MG63 (cell line): ENCODE results near the gene PDE2A. TPM values are rescaled to one million over a fixed set of nuclear protein-coding genes. Genes with fewer than 3 reads are reported as not detected.

ENCODE experiments used
- DNase-seq: peaks from one replicate; pipeline ENCODE4 v3.0.0-alpha.2; 2020
- H3K27me3 ChIP-seq: fragments of 250-450 bp; sonication (Bioruptor Pico); 2 replicates; pipeline ENCODE4 v1.5.1; 2020; ENCODE audit warnings: mild to moderate bottlenecking, moderate library complexity
- H3K36me3 ChIP-seq: fragments of 250-450 bp; sonication (Bioruptor Pico); 2 replicates; pipeline ENCODE4 v1.5.1; 2020; ENCODE audit warnings: mild to moderate bottlenecking, moderate library complexity
- H3K4me3 ChIP-seq: fragments of 250-450 bp; sonication (Bioruptor Pico); 2 replicates; pipeline ENCODE4 v1.5.1; 2020; ENCODE audit warnings: mild to moderate bottlenecking, moderate library complexity
- H3K9me3 ChIP-seq: fragments of 250-450 bp; sonication (Bioruptor Pico); 2 replicates; pipeline ENCODE4 v1.5.1; 2020; ENCODE audit warnings: mild to moderate bottlenecking, moderate library complexity
- total RNA-seq: library from RNA; depleted of rRNA; stranded (reverse); fragments of >200 nt; shearing (Covaris generic); gene quantifications from 2 replicates; pipeline ENCODE4 v1.2.3, GENCODE V29; 2014; ENCODE audit warnings: low replicate concordance

Gene PDE2A
- total RNA-seq, 1 experiment from 2014 or later, result not detected

DNA sequence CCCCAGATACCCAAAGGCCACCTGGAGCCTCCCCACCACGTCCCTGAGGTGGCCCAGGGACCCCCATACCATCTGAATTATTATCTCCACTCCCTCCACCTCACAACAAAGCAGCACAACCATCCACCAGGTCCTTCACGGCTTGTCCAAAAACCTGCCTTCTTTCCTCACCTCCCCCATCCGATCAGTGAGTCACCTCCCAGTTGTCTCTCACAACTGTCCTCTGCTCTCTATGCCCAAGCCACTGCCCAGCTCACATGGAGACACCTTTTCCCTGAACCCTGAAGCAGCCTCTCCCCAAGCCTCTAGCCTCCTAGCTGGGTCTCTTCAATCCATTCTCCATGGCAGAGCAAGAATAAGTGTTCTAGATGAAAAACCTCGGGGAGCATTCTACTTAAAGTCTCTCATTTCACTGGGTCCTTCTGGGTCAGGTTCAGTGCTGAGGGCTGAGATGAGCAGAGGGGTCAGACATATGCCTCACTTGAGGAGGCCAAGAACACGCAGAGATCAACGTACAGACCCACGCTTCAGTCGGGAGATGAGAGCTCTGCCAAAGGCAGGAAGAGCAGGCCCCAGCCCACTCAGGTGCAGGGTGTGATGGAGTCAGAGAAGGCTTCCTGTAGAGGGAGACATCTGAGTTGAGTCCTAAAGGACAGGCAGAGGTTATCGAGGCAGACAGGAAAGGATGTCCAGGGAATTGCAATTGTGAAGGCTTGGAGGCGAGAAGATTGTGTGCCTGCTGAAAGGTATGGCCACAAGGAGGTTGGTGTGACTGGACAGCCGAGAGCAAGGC lies 74.7 kb downstream of the PDE2A start:
- DNase-seq, result no peak
- Histone ChIP-seq H3K27me3 (no peaks in the 10 kb centered on the region; the same call in 1 of the 2 replicates), H3K4me3 (no peak overlapping the region)

DNA sequence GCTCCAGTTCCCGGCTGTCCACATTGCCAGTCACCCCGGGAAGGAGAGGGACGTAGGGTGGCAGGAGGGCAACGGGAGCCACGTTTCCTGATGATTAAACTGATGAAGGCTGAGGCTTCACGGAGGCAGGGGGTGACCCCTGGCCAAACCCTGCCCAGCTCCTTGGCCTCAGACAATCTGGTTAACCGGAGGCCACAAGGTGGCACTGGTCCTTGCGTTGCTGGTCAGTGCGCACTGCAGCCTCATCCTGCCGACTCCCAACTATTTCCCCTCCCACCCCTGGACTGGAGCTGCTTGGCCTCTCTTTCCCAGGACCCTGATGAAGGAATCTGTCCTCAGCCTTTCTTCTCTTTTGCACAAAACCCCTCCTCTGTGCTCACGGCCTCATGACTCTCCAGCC lies 75.3 kb downstream of the PDE2A start:
- Histone ChIP-seq H3K36me3 (no peaks in the 10 kb centered on the region), H3K4me3 (no peak overlapping the region), H3K9me3 (no peaks in the 10 kb centered on the region), H3K27me3 (no peaks in the 10 kb centered on the region; the same call in 1 of the 2 replicates)
- DNase-seq, result peak; percentile 49

More for the DNA sequence above, 74.7 kb downstream of the PDE2A start:
- Histone ChIP-seq H3K36me3 (no peaks in the 10 kb centered on the region), H3K9me3 (no peaks in the 10 kb centered on the region)

DNA sequence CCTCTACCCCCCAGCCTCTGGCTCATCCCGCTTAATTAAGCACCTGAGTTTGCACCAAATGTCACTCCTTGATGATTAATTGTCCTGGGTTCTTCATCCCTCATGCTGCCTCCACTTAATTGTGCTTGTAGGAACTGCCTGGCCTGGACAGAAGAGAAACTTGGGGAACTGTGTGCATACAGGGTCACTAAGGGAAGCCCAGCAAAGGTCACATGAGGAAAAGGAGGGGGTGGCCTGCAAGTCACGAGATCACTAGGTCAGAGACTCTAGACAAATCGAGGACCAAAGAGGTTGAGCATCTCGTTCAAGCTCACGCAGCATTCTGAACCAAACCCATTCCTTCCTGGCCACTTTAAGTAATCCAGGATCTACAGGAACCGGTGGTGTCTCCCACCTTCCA lies 75.8 kb downstream of the PDE2A start:
- no peak for DNase-seq
- Histone ChIP-seq H3K9me3 (no peaks in the 10 kb centered on the region), H3K4me3 (no peak overlapping the region), H3K27me3 (no peaks in the 10 kb centered on the region; the same call in 1 of the 2 replicates), H3K36me3 (no peaks in the 10 kb centered on the region)

DNA sequence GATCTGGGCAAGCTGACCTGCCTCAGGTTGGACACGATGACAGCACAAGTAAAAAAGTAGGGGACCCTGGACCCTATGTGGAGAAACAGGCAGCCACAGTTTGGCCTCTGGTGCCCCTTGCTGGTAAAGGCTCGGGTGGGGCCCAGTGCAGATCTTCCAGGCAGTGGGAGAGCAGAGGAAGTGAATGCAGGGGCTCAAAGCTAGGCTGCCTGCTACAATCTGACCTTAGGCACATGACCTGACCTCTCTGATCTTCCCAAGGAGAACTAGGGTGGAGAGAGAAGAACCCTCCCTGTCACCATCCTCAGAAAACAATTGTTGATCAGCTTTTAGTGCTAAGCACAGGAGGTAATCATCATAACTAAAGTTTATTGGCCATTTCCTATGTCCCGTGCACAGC lies 76.5 kb downstream of the PDE2A start:
- Histone ChIP-seq H3K27me3 (no peaks in the 10 kb centered on the region; the same call in 1 of the 2 replicates), H3K36me3 (no peaks in the 10 kb centered on the region), H3K4me3 (no peak overlapping the region), H3K9me3 (no peaks in the 10 kb centered on the region)
- no peak for DNase-seq

DNA sequence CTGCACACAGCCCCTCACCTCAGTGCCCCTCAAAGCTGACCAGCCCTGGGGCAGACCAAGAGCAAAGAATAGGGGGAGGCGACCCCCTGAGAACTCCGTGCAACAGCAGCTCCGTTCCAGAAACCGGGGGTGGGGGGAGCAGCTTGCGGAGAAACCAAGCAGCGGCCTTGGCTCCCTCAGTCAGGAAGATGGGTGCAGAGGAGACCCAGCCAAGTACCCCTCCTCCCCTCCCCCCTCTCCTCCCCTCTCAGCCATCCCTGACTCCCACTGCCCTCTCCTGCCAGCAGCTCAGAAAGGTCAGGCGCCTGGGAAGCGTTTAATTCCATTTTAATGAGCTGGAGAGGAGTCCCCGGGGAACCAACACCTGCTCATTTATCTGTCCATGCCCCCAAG lies 78.9 kb downstream of the PDE2A start:
- peaks cover 11% of the 10 kb centered on the region for H3K27me3 ChIP-seq
- no peak for DNase-seq
- H3K9me3 ChIP-seq, result no peaks in the 10 kb centered on the region
- H3K4me3 ChIP-seq, result no peak overlapping the region
- H3K36me3 ChIP-seq, result no peaks in the 10 kb centered on the region

DNA sequence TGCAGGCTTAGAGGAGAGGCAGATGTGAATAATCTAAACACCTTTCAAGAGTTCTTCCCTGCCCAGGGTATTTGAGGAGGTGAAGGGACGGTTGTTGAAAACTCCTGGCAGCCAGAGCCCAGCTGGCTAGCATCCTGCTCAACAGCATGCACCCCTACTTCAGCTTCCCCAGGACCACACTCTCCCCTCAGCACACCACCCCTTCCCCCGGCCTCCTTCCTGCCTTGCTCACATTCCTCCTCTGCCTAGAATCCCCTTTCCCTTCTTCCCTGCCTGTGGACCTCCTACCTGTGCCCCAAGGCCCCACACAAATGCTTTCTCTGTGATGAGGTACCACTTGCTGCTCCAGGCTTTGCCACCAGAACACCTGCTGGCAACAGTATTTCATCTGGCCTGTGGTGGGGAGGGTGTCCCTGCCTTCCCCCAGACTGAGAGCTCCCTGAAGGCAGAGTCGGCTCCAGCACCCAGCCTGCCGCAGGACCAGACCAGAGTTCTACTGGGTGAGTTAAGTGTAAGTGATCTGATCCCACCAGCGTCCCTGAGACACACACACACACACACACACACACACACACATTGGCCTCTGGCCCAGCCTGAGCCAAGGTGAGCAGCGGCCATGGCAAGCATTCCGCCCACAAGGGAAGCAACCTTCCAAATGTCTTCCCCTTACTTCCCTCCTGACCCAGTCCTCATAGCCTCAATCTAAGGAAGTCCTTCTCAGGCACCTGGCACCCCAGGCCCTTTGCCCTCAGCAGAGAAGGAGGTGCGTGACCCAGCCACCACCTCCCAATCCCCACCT lies 79.5 kb downstream of the PDE2A start:
- no peak for DNase-seq
- H3K27me3 ChIP-seq, result peaks cover 17% of the 10 kb centered on the region
- no peaks in the 10 kb centered on the region for H3K9me3 ChIP-seq
- H3K4me3 ChIP-seq, result no peak overlapping the region
- H3K36me3 ChIP-seq, result no peaks in the 10 kb centered on the region

DNA sequence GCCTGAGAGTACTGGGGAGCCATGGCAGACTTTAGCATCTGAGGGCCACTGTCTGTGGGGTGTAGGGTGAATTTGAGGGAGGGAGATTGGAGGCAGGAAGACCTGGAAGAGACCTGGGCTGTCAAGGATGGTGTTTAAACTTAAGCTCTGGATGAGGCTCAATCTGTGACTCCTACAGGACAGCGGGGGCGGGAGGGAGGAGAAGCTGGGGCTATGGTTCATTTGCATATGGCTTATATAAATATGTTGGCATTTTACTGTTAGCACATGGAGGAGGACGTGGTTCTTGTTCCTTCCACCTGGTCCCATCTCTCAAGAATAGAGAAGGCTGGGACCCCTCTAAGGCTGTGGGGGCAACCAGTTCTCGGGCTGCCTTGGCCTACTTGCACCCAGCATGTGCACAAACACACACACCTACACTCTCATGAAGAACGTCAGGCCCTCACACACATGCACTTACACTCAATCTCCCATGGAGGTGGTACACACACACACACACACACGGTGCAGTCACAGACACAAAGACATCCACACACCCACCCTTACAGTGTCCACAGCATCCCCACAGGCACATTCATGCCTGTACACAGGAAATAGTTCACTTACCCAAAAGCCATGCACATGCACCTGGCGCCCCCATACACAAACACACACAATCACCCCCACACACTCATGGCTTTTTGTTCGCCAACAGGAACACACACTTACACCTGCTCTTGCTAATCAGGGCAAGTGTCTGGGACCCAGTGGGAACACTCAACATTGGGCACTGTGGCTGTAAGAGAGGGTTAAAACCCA lies 81.3 kb downstream of the PDE2A start:
- no peak for DNase-seq
- Histone ChIP-seq H3K9me3 (no peaks in the 10 kb centered on the region), H3K4me3 (no peak overlapping the region), H3K27me3 (peaks cover 25% of the 10 kb centered on the region), H3K36me3 (no peaks in the 10 kb centered on the region)

DNA sequence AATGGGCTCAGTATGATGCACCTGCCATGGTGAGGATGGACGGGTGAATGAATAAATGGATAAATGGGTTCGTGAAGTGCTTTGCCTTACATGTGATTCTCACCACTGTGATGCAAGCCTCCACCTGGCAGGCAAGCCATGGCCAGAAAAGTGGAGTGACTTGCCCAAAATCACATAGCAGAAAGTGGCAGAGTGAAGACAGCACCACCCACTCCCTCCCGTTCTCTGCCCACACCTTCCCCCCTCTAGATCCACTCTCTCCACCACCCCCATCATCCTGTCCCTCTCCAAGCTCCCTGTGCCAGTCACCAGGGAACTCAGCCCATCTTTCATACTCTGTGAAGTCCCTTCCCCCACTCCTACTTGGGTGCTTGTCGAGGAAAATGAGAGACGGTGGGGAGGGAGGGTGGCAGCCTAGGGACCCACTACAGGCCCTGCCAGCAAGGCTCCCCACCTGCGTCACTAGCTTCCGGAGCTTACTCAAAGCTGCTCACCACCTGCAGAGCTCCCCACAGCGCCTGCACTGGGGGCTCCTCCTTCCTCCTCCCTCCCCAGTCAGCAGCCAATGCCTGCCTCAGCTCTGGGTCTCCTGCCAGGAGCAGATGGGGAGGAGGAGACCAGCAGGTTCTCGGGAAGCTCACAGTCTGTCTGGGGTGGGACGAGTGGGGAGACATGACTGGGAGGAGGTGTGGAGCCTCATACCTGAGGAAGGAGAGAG lies 82.3 kb downstream of the PDE2A start:
- Histone ChIP-seq H3K27me3 (peaks cover 25% of the 10 kb centered on the region), H3K9me3 (no peaks in the 10 kb centered on the region), H3K36me3 (no peaks in the 10 kb centered on the region), H3K4me3 (no peak overlapping the region)
- DNase-seq, result no peak

DNA sequence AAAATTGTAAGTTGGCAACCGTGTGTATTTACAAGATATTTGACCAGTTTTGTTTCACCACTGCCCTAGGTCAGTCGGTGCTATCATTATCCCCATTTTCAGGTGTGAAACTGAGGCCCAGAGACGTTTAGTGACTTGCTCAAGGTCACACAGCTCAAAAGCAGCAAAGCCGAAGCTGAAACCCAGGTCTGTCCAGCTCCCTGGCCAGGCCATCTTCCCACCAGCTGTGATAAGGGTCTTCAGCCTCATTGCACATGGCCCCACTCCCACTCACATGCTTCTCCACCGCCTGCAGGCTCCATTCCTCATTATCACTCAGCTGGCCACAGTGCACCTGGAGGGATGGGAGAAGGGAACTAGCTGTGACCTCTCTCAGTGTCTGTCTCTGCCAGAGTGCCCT lies 83.2 kb downstream of the PDE2A start:
- DNase-seq, result no peak
- Histone ChIP-seq H3K36me3 (no peaks in the 10 kb centered on the region), H3K27me3 (peaks cover 25% of the 10 kb centered on the region), H3K4me3 (no peak overlapping the region), H3K9me3 (no peaks in the 10 kb centered on the region)

DNA sequence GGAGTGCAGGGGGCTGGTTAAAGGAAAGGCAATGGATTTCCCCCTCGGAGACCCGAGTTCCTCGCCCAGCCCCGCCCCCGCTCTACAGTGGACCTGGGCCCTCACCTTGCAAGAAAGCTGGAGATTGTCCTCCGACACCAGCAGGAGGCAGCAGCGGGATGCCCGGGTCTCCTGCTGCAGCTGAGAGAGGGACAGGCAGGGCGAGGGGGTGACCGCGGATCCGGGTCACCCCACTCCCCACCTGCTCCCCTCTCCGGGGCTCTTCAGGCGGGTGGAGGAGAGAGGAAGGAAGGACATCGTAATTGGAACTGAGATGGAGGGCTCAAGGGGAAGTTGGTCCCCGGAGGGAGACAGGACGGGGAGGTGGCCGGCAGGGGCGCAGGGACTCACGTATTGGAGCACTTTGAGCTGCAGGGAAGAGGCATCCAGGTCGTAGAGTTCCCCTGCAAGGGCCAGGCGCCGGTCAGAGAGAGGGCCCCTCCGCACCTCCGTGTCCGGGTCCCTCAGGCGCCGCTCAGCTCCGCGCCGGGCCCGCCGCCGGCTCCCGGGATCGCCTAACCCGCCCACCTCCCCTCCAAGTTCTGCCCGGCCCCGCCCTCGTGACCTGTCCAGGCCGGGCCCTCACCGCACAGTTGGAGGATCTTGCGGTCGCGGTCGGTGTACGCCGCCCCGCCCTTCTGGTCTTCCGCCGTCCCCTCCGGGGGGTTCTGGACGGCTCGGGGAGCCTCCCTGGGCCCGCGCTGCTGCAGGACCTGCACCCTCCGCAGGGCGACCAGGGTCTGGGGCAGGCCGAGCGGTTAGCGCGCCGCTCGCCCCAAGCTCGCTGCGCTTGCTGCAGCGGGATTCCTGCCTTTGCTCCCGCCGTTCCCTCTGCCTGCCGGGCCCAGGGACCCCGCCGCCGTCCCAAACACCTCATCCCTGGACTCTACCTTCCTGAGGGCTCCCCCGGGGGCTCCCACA lies 84.1 kb downstream of the PDE2A start:
- Histone ChIP-seq H3K4me3 (no peak overlapping the region), H3K27me3 (peaks cover 25% of the 10 kb centered on the region), H3K36me3 (no peaks in the 10 kb centered on the region), H3K9me3 (no peaks in the 10 kb centered on the region)
- DNase-seq, result no peak

DNA sequence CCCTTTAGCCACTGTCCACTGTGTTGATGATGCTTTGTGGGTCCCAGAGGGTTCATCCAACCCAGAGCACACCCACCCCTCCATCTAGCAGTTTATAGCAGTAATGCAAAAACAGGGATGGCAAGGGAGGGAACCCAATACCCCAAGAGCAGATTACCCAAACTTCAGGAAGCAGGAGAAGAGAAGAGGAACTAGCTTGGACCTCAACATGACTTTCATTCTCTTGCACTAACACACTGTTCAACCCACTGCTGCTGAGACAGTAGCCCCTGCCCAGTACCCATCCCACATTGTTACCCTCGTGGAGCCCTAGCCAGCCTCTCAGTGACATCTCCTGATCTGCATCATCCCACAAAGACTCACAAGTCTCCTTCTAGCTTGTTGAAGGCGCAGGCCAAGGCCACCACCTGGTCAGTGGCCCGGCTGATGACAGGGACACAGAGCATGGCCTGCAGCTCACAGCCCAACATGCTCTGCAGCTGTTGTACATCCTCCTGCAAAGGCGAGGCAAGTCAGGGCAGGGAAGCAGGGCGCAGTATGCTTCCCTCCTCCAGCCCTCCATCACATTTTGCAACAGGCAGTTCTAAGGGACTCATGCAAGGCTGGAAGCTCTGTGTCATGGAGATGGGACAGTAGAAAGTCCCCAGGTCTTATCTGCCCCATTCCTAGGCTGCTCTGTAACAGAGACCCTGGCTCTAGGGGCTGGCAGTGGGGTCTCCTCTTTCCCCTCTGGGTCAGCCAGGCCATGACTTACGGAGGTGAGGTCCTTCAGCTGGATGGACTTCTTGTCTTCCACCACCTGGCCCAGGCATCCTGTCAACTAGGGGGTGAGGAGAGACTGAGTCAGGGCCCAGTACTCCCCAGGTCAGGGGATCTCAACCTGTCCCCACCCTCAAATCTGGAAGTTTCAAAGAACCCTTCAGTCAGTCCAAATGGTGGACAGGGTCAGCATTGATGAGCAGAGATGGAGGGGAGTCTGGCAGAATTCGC lies 85.5 kb downstream of the PDE2A start:
- Histone ChIP-seq H3K4me3 (no peak overlapping the region), H3K9me3 (no peaks in the 10 kb centered on the region), H3K27me3 (peaks cover 28% of the 10 kb centered on the region), H3K36me3 (no peaks in the 10 kb centered on the region)
- DNase-seq, result no peak

DNA sequence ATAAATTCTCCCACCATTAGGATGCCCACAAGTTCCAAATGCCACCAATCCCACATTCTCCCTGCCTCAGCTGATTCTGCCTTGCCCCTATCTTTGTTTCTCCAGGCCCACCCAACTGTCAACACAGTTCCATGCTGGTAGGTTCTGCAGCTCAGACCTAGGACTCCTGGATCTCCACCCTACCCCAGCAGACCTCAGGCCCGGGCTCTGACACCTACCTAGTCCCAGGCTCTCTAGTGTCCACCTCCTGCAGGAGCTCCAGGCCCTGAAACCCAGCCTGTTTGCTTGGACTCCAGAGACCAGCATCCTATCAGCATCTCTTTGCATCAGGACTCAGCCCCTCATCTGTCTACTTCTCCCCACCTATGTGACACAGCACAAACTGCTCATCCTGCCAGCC lies 86.5 kb downstream of the PDE2A start:
- Histone ChIP-seq H3K36me3 (no peaks in the 10 kb centered on the region), H3K27me3 (peaks cover 28% of the 10 kb centered on the region), H3K4me3 (no peak overlapping the region), H3K9me3 (no peaks in the 10 kb centered on the region)
- DNase-seq, result no peak

DNA sequence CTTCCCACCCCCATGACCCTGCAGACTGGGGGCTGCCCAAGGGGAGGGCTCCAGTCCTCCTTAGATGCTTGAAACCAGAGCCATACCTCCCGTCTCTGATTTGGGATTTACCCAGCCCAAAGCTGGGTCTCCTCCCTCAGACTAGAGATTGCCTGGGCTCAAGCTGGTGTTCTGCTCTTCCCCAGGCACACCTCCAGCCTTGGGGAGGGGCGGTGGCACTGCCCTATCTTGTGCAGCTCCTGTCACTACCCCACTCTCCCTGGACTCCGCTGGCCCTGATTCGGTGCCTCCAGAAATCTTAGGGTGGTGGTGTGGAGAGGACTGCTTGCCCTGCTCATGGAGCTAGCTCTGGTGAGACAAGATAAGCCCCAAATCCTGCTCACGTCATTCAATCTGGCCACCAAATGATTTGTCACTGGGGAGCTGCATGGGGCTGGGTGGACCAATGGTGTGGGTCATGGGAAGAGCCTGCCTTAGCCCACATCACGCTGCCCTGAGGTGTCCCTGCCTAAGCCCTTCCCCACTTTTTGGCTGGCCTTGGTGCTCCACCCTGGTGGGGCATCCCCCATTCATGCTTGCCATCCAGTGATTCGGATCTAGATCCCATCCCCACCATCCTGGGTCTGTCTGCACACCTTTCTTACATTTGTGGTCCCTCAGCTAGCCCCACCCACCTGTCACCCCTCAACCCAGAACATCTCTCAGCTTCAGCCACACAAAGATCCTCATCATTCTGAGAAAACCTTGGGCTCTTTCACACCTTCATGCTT lies 87.7 kb downstream of the PDE2A start:
- H3K27me3 ChIP-seq, result peaks cover 28% of the 10 kb centered on the region
- no peaks in the 10 kb centered on the region for H3K36me3 ChIP-seq
- no peaks in the 10 kb centered on the region for H3K9me3 ChIP-seq
- DNase-seq, result no peak
- no peak overlapping the region for H3K4me3 ChIP-seq

DNA sequence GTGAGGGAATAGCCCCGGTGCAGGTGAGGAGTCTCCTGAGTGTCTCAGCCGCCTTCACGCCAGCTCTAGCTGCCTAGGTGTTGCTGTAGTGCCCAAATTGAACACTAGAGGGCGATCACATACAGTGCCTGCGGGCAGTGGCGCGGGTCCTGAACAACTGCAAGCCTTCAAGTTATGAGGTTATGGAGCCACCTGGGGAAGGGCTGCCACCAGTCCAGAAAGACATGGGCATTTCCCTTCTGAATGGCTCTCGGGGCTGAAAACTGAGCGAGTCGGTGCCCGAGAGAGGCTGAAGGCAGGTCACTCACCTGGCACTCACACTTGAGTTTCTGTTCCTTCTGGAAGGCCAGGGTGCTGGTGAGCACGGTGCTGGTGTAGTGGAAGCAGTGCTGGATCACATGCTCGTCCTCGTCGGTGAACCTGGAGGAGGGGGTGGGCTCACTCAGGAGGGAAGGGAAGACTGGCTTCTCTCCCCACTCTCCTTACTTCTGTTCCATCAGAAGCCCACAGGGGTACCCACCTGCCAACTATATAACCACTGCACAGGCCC lies 88.4 kb downstream of the PDE2A start:
- H3K9me3 ChIP-seq, result no peaks in the 10 kb centered on the region
- no peak overlapping the region for H3K4me3 ChIP-seq
- DNase-seq, result peak; percentile 39
- peaks cover 23% of the 10 kb centered on the region for H3K27me3 ChIP-seq
- no peaks in the 10 kb centered on the region for H3K36me3 ChIP-seq
